NCI-H1417 treated with DMSO at 0.1 percent for 48 hours (cell line): ENCODE measurements around the gene TRPC4.

Experiments
- DNase-seq: peaks from one replicate; lab custom pipeline; 2025; lab: John Stamatoyannopoulos, UW

The TRPC4 gene

GRCh38 chr13:37716420-37717195, 153.0 kb downstream of the TRPC4 start:
- DNase-seq, result no peak

- no peak for DNase-seq
These were observed 154.0 kb downstream of the TRPC4 start for GRCh38 chr13:37715606-37716015.

GRCh38 chr13:37709318-37709717, 160.3 kb downstream of the TRPC4 start:
- DNase-seq, result no peak

- DNase-seq, result no peak
These were observed 161.7 kb downstream of the TRPC4 start for GRCh38 chr13:37707739-37708500.

DNA sequence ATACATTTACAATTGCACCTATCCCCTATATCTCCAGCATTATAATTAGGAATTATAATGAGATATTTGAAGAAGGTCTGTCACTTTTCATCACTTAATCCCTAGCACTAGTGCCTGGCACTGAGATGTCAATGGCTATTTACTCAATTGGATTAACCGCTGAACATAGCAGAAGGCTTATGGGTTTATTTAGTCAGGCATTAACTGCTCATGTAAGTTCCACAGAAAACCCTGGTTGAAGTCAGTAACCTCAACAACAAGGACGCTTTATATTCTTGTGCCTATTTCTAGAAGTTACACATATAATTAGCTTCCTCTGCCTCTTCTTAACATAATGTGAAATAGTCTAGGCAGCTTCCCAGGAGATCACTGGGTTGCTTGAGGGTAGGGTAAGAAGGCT, 163.5 kb downstream of the TRPC4 start:
- no peak for DNase-seq

DNA sequence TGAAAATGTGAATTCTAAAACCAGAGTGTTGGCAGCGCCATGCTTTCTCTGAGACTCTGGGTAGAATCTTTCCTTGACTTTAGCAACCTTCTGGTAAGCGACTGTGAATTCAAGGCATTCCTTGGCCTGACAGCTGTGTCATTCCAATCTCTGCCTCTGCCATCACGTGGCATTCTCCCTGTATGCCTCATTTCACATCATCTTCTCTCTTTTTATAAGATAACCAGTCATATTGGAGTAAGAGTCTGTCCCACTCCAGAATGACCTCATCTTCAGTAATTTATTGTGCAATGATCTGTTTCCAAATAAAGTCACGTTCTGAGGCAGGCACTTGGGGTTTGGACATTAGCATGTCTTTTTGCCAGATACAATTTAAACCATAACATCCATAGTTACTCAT, 167.6 kb downstream of the TRPC4 start:
- no peak for DNase-seq

GRCh38 chr13:37701306-37701705, 168.3 kb downstream of the TRPC4 start:
- no peak for DNase-seq

DNA sequence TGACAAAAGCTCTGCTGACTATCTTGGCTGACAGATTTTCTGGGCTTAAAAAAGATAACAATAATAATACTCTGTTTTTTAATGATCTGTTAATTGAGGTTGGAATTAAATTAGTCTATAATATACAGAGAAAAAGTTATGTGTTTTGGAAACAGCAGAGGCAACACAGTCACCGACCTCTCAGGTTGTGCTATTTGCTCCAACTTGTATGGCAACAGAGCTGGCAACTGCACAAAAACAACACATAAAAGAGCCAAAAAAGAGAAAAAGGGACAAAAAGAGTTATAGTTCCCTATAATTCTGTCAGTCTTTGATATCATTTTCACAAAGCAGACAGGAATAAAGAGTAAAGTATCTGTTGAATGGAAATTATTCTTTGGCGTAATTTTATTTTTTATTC, 168.7 kb downstream of the TRPC4 start:
- no peak for DNase-seq

DNA sequence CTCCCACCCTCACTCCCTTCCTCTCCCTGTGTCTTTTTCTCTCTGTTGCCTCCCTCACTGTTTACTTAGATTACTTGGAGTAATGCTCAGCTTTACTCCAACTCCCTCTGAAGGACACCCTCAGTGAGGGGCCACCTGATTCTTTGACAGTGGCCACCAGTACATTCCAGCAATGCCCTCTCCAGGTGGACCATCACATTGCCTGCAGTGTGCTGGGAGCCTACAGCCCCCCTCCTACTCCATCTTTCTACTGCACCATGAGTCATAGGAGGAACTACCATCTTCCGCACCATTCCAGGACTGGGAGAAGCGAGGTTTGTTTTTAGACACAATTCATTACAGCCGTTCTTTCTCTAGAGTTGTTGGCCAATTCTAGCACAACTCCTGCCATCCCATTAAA, 174.4 kb downstream of the TRPC4 start:
- DNase-seq, result no peak

- no peak for DNase-seq
These were observed 179.2 kb downstream of the TRPC4 start for GRCh38 chr13:37690361-37690760.

DNA sequence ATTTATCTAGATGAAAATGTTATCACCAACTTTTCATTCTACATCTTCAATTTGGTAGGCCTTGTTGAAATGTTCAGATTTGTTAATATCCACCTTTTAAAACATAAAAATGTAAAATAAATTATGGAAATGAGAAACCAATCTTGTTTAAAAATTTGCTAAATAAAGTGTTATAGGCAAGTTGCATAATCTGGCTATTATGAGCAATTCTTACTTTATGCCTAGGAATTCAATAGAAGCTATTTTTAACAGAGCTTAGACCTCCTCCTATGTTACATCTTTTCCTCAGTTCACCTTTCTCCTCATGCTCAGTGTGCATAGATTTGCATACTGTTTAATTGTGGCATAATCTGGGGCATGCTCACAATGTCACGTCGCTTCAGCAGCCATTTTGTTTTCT, 183.1 kb downstream of the TRPC4 start:
- no peak for DNase-seq

DNA sequence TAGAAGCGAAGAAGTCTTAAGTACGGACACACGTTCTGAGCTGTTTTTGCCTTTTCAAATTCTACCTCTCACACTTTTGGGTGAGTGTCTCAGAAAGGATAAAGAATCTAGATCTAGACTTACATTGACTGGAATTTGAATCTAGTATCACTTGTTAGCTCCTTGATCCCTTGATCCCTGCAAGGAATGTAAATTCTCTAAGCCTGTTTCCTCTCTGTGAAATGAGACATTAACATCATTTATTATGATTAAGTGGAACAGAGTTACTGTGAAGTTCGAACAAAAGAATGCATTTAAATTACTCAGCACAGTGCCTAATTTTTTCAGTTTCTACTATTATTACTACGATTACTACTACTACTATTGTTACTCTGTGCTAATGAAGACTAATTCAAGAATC, 184.4 kb downstream of the TRPC4 start:
- DNase-seq, result no peak

DNA sequence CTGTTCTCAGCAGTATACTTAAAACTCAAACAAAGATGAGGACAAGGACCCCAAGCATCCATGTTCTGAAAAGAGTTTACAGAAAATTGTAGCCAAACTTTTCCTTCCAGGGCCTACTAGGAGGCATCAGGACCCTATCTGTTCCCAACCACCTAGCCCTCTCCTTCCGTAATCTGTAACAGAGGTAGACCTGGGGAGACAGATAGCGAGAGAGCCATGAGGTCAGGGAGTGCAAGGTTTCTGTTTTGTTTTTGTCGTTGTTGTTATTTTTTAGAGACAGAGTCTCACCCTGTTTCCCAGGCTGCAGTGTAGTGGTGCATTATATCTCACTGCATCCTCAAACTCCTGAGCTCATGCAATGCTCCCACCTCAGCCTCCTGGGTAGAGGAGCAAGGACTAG, 187.1 kb downstream of the TRPC4 start:
- no peak for DNase-seq

DNA sequence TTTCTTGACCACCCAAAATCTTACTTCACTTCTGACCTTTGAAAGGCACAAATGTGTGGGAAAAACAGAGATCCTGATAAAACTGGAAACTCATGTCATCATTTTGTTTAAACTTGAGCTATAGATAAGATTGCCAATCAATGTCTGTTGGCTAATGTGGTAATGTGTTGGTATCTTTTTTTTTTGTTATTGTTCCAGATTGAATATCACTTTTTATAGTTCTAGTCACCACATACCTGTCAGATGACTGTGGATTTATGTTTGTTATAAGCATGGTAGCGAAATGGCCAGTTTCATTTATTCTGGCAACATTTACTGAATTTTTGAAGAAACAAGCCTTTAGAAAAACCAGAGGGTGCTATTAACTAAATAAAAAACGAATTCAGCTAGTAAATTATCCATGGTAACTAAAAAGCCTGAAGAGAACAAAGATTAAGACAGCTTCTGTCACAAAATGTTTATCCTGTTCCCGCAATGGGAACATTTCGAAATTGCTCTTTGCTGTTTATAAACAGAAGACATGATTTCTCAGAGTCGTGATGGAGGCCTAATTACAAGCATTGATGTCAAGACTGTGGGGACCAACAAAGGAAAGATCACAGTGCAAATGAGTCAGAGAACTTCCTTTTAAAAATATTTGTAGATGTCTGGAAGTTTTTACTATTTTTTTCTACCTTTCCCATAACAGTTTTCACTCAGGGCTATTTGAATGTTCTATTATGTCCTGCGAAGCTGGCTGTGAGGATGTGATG, 188.1 kb downstream of the TRPC4 start:
- DNase-seq, result no peak

- no peak for DNase-seq
These were observed 189.4 kb downstream of the TRPC4 start for GRCh38 chr13:37680137-37680536.

- no peak for DNase-seq
These were observed 190.5 kb downstream of the TRPC4 start for GRCh38 chr13:37679043-37679442.

- DNase-seq, result no peak
These were observed 199.7 kb downstream of the TRPC4 start for GRCh38 chr13:37669845-37670244.

DNA sequence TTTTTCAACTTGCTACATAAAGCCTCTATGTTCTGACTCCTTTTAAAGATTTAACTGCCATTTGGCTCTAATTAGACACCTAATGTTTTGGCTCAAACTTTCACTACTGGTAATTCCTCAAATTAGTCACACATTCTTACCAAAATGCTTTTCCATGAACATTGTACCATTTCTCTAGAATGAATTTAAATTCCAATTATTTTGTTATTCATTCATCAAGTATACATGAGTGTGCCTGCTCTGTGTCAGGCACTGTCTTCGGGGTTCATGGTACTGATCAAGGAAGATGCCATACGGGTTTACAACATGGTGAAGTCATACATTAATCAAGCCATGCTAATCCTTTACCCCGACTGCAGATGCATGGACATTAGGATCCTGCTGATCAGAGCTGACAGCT, 201.9 kb downstream of the TRPC4 start:
- no peak for DNase-seq

DNA sequence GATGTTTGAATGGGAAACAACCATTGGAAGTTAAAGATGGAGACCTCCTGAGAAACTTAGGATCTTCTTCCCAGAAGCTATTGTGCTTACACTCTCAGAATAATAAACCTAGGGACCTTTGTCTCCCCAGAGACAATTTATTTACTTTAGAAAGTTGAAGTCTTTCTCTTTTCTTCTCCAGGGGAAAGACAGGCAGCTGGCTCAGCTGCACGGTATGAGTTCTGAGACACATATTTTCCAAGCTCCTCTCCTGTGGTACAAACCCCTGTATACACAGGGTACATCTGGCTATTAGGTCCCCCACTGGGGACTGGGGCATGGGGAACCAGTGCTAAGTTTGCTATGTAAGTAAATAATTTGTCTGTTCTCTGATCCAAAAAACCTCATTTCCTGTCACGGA, 203.5 kb downstream of the TRPC4 start:
- DNase-seq, result no peak

- no peak for DNase-seq
These were observed 204.2 kb downstream of the TRPC4 start for GRCh38 chr13:37665420-37665819.

DNA sequence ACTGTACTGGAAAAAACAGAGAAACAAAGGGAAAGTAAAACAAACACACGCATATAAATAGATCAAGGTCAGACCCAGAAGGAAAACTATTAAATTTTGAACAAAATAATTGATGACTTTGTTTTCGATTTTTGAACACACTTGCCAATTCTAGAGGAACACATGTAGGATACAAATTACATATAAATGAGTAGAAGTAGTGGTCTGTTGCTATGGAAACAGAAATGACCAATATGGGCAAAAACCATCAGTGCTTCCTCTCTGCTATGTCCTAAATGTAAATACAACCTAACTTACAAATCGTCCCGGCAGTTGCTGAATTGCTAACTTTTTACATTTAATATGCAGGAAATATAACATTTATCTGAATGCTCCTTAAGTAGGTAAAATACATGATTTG, 205.8 kb downstream of the TRPC4 start:
- no peak for DNase-seq

DNA sequence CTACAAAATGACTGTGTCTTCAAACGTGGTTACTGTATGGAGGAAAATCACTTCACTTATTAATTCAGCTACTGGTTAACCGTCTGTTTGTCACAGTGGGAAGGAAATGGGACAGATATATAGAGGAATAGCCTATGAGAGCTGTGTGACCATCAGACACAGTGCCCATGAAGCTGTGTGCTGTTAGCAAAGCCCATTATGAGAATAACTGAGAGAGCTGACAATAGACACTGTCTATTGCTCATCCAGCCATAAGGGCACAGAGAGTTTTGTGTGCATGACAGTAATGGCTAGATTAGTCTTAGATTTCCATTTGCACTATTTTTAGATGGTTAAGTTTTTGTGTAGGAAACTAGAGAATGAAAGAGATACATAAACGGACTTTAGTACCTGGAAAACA, 206.9 kb downstream of the TRPC4 start:
- no peak for DNase-seq

DNA sequence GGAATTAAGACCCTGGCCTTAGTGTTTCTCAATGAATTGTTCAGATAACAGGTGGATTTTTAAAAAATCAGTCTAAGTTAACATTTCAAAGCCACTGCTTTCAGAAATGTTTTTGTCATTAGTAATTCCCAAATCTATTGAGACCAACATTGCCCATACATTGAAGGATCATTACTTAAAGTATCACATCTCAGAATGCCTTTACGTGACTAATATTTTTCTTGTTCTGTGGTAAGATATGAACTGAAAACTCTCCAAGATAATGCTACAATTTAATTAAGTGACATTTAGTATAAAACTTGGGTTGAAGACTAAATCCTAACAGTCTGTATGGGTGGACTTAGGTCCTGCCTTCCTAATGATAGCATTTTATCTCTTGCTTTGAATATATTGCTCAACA, 211.6 kb downstream of the TRPC4 start:
- no peak for DNase-seq
